HepG2 (cell line): Measurements from ENCODE around the gene CDK6.

Source experiments
- HHEX ChIP-seq: IDR thresholded peaks from 2 replicates; pipeline ENCODE4 v1.6.1; 2016; ENCODE audit warnings: control low read depth
- PITX1 ChIP-seq: sonication (generic); formaldehyde crosslinking; IDR thresholded peaks from 2 replicates; pipeline ENCODE4 v1.5.1; 2020; ENCODE audit warnings: mild to moderate bottlenecking, missing genetic modification reagents
- RFXAP ChIP-seq: sonication (generic); formaldehyde crosslinking; IDR thresholded peaks from 2 replicates; pipeline ENCODE4 v1.4.0; 2020; ENCODE audit warnings: missing genetic modification reagents, borderline replicate concordance
- SATB2 ChIP-seq: sonication (generic); formaldehyde crosslinking; IDR thresholded peaks from 2 replicates; pipeline ENCODE4 v1.5.0; 2020; ENCODE audit warnings: missing genetic modification reagents
- TF ChIP-seq, protein P1 (sequence below): sonication (generic); formaldehyde crosslinking; IDR thresholded peaks from 2 replicates; pipeline ENCODE4 v1.4.0; 2020; ENCODE audit warnings: missing genetic modification reagents, mild to moderate bottlenecking, borderline replicate concordance

DNA sequence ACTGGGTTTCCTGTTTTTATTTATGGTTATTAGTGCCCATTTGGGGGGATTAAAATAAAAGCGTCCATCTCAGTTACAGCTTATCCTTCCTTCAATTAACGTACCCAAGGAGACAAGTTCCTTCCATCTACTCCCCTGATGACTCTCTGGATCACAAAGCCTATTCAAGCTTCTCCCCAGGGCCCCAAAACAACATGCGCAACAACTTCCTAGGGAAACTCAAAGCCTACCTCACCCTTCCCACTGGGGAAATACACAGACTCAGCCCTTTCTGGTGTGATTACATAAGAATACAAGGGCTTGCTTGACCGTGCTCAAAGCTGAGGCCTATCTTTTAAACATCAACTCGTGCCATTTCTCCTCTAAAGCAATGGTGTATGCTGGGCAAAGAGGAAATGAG, 112.4 kb downstream of the CDK6 start:
- TF ChIP-seq PITX1 (CRISPR knock-in tag) (no peak), RFXAP (CRISPR knock-in tag) (no peak), SATB2 (CRISPR knock-in tag) (no peak), HHEX (CRISPR knock-in tag) (no peak)
- TF ChIP-seq, protein P1, sequence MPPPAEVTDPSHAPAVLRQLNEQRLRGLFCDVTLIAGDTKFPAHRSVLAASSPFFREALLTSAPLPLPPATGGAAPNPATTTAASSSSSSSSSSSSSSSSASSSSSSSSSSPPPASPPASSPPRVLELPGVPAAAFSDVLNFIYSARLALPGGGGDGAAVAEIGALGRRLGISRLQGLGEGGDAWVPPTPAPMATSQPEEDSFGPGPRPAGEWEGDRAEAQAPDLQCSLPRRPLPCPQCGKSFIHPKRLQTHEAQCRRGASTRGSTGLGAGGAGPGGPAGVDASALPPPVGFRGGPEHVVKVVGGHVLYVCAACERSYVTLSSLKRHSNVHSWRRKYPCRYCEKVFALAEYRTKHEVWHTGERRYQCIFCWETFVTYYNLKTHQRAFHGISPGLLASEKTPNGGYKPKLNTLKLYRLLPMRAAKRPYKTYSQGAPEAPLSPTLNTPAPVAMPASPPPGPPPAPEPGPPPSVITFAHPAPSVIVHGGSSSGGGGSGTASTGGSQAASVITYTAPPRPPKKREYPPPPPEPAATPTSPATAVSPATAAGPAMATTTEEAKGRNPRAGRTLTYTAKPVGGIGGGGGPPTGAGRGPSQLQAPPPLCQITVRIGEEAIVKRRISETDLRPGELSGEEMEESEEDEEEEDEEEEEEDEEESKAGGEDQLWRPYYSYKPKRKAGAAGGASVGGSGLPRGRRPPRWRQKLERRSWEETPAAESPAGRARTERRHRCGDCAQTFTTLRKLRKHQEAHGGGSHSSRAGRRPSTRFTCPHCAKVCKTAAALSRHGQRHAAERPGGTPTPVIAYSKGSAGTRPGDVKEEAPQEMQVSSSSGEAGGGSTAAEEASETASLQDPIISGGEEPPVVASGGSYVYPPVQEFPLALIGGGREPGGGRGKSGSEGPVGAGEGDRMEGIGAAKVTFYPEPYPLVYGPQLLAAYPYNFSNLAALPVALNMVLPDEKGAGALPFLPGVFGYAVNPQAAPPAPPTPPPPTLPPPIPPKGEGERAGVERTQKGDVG: no peak
